AG04450 (cell line): ENCODE data around the gene SUCLG2. TPM values are rescaled to one million over a fixed set of nuclear protein-coding genes. Genes with fewer than 3 reads are reported as not detected.

Experiments
- CTCF ChIA-PET: fragments of 300-600, 350-600 bp; formaldehyde crosslinking; extraction: SDS; loops from one replicate; lab custom pipeline; 2022; ENCODE audit warnings: antibody characterized with exemption, inconsistent platforms; lab: Charles Lee
- POLR2A ChIA-PET: fragments of 350-600 bp; formaldehyde crosslinking; extraction: SDS; loops from one replicate; lab custom pipeline; 2021; ENCODE audit warnings: antibody characterized with exemption, inconsistent platforms; lab: Yijun Ruan, JAX
- DNase-seq: peaks from one replicate; pipeline ENCODE4 v3.0.0-alpha.2; 2011; ENCODE audit warnings: low read depth, low spot score
- H3K27ac ChIP-seq: one replicate; pipeline ENCODE4 v1.5.1; 2012; ENCODE audit warnings: low read depth, low read length, control low read depth
- H3K27me3 ChIP-seq: one replicate; pipeline ENCODE4 v1.6.0; 2012; ENCODE audit warnings: low read length; ENCODE audit not compliant: control insufficient read depth, insufficient read depth
- H3K4me3 ChIP-seq: 2 replicates; pipeline ENCODE4 v1.5.1; 2011; ENCODE audit warnings: mild to moderate bottlenecking, low read depth, low read length, control low read depth
- H3K9me3 ChIP-seq: 2 replicates; pipeline ENCODE4 v1.5.1; 2012; ENCODE audit warnings: low read length; ENCODE audit not compliant: control insufficient read depth, insufficient read depth
- polyA plus RNA-seq: library from polyadenylated mRNA; depleted of rRNA; stranded (reverse); fragments of >200 nt; gene quantifications from 2 replicates; pipeline ENCODE4 v1.2.3, GENCODE V29; 2011
- TF ChIP-seq, protein P1 (sequence below): IDR thresholded peaks from 2 replicates; pipeline ENCODE4 v1.5.1; 2011; ENCODE audit warnings: low read depth, low read length, control low read depth, inconsistent platforms

The SUCLG2 gene
- polyA plus RNA-seq, 1 experiment, result 54.2 TPM

DNA sequence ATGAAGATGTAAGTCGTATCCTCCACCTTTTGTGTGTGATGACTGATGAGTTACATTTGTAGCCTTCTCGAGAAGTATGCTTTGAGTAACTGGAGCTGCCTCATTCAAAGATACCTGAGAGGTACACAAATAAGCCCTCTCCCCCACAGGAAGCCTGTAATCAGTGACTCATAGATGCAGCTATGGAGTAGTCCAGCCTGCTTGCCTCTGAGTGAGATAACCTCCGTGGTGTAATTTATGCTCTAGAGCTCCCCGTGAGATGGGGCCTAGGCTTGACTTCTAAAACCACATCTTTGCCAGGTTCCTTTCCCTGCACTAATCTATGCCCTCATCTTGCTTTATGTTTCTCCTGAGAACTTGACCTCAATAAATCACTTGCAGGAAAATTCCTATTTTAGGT, 291.7 kb downstream of the SUCLG2 start:
- POLR2A ChIA-PET, result no interaction called here

DNA sequence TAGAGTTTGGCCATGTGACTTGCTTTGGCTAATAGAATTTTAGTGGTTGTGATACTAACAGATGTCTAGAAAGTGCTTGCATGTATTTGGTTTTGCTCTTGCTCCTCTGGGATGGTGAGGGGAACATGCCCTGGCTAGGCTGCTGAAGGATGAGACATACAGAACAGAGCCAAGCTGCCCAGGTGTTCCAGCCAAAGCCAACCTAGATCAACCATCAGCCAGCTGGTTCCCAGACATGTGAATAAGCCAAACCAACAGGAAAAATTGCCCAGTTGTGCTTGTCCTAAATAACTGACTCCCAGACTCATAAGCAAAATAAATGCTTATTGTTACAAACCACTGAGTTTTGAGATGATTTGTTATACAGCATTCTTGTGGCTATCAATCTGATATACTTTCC, 292.6 kb downstream of the SUCLG2 start:
- DNase-seq, result no peak
- H3K27me3 ChIP-seq, result no peaks in the 10 kb centered on the region
- no peaks in the 10 kb centered on the region for H3K9me3 ChIP-seq
- no peak overlapping the region for H3K4me3 ChIP-seq
- TF ChIP-seq, protein P1, sequence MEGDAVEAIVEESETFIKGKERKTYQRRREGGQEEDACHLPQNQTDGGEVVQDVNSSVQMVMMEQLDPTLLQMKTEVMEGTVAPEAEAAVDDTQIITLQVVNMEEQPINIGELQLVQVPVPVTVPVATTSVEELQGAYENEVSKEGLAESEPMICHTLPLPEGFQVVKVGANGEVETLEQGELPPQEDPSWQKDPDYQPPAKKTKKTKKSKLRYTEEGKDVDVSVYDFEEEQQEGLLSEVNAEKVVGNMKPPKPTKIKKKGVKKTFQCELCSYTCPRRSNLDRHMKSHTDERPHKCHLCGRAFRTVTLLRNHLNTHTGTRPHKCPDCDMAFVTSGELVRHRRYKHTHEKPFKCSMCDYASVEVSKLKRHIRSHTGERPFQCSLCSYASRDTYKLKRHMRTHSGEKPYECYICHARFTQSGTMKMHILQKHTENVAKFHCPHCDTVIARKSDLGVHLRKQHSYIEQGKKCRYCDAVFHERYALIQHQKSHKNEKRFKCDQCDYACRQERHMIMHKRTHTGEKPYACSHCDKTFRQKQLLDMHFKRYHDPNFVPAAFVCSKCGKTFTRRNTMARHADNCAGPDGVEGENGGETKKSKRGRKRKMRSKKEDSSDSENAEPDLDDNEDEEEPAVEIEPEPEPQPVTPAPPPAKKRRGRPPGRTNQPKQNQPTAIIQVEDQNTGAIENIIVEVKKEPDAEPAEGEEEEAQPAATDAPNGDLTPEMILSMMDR, result no peak
- ChIA-PET POLR2A (no interaction called here), CTCF (no interaction called here)
- H3K27ac ChIP-seq, result no peak overlapping the region

More for the DNA sequence above, 291.7 kb downstream of the SUCLG2 start:
- Histone ChIP-seq H3K4me3 (no peak overlapping the region), H3K27ac (no peak overlapping the region), H3K27me3 (no peaks in the 10 kb centered on the region), H3K9me3 (no peaks in the 10 kb centered on the region)
- TF ChIP-seq, protein P1, result no peak
- DNase-seq, result no peak
- CTCF ChIA-PET, result interaction anchor here (1.4 kb wide), 1 partner anchor 19 kb away, joined by 4 read pairs; no protein-coding TSS in a partner anchor

DNA sequence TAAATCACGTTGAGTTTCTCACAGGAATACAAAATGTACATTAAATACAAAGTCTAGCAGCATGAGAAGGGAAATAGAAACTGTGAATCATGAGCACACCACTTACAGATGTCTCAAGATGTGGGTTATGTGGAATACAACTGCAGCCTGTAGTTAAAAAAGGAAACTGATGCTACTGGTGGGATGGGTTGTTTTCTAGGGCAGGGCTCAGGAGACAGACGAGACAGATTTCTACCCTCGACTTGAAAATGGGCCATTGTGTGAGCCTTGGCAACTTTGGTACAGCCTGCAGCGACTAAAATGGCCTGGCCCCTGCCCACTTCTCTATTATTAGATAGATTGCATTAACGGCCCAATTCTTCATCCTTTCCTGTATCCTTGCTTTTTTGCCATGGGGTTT, 293.1 kb downstream of the SUCLG2 start:
- H3K4me3 ChIP-seq, result no peak overlapping the region
- no peak overlapping the region for H3K27ac ChIP-seq
- TF ChIP-seq, protein P1, result no peak
- ChIA-PET CTCF (no interaction called here), POLR2A (no interaction called here)
- no peaks in the 10 kb centered on the region for H3K9me3 ChIP-seq
- DNase-seq, result no peak
- no peaks in the 10 kb centered on the region for H3K27me3 ChIP-seq

DNA sequence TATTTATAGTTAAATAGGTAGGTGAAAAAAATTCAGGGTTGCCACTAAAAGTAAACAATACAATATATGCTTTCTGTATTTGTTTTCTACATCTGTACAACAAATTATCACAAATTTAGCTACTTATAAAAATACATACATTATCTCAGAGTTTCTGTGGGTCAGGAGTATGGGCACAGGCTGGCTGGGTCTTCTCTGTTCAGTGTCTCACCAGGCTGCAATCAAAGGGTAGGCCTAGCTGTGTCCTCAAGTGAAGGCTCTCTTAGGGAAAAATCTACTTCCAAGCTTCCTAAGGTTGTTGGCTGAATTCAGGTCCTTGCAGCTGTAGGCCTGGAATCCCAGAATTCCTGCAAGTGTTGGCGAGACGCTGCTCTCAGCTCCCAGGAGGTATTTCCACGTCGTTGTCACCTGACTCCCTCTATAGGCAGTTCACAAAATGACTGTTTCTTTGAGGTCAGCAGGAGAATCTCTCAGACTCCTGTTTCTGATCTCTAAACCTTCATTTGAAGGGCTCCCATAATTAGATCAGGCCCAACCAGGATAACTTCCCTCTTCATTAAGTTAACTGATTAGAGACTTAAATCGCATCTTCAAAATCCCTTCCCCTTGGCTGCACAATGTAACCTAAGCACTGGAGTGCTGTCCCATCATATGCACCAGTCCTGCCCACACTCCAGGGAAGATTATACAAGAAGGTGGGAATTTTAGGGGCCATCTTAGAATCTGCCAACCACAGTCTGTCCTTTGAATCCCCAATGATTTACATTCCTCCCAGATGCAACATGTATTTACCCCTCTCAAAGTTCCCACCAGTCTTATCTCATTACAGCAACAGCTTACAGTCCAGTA, 296.6 kb downstream of the SUCLG2 start:
- TF ChIP-seq, protein P1, result peak; percentile 55
- Histone ChIP-seq H3K27ac (no peak overlapping the region), H3K9me3 (no peaks in the 10 kb centered on the region), H3K4me3 (no peak overlapping the region), H3K27me3 (no peaks in the 10 kb centered on the region)
- CTCF ChIA-PET, result interaction anchor here (0.6 to 1.4 kb wide), 5 partner anchors 31 to 419 kb away, joined by 3 to 7 read pairs (median 3); no protein-coding TSS in a partner anchor
- POLR2A ChIA-PET, result no interaction called here
- no peak for DNase-seq

DNA sequence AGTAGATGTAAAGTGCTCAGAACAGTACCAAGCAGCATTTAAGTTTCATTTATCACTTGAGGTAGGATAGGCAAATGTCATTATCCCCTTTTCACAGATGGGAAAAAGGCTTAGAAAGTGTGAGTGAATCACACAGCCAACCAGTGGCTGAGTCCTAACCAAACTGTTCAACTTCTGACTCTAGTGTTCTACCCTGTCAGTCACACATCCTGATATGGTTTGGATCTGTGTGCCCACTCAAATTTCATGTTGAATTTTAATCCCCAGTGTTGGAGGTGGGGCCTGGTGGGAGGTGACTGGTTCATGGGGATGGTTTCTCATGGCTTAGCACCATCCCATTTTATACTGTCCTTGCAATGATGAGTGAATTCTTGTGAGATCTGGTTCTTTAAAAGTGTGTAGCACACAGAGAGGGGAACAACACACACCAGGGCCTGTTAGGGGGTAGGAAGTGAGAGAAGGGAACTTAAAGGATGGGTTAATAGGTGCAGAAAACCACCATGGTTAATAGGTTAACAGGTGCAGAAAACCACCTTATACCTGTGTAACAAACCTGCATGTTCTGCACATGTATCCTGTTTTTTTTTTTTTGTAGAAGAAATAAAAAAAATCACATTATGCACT, 304.7 kb downstream of the SUCLG2 start:
- Histone ChIP-seq H3K27ac (no peak overlapping the region), H3K27me3 (no peaks in the 10 kb centered on the region), H3K4me3 (no peak overlapping the region), H3K9me3 (no peaks in the 10 kb centered on the region)
- ChIA-PET CTCF (no interaction called here), POLR2A (no interaction called here)
- TF ChIP-seq, protein P1, result no peak
- no peak for DNase-seq
